Measurements from ENCODE around the gene GPR173.

The GPR173 gene

GRCh38 chrX:53089925-53090324 lies 41.3 kb downstream of the GPR173 start:
- DNase-seq: no peak

- DNase-seq: no peak
These were observed 42.8 kb downstream of the GPR173 start for GRCh38 chrX:53091354-53091753.

DNA sequence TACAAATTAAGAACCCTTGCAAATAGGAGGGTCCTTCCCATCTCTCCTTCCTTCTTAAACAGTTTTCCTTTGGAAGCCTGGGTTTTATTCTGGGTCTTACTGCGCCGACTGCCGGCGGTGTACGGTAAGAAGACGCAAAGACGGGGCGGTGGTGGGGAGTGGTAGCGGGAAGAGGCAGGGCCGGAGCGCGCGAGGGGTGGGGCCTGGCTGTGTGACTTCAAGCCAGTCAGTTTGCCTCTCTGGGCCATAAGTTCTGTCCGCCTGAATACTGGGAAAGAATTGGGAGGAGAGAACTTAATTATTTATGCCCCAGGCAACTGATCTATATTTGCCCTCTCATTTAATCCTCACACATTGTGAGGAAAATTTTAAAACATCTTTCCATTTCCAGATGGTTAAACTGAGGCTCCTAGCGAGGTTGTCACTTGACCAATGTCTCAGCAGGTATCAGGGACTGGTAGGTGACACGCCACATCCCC lies 44.6 kb downstream of the GPR173 start:
- peak in 1 of 2 donors; percentile 49 for DNase-seq

GRCh38 chrX:53093748-53094581 lies 45.4 kb downstream of the GPR173 start, which contains the start of gene KANTR:
Gene KANTR (plus strand): TSS chrX:53094142. CDS start chrX:53124273, 30,131 bp downstream.
- peak; percentile 77 to 82 for DNase-seq

DNA sequence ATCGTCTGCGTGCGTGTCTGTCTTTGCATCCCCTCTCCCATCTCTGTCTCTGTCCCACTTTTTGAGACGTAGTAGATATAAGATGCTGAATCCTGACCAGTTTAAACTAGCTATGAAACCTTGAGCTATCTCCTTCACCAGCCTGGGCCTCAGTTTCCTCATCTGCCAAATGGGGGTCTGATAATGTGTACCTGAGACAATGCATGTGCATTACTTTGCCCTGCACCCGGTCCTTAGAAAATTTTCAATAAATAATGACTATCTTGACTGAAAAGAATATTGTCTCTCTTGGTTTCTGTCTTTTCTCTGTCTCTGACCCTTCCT lies 46.0 kb downstream of the GPR173 start:
- DNase-seq: no peak

DNA sequence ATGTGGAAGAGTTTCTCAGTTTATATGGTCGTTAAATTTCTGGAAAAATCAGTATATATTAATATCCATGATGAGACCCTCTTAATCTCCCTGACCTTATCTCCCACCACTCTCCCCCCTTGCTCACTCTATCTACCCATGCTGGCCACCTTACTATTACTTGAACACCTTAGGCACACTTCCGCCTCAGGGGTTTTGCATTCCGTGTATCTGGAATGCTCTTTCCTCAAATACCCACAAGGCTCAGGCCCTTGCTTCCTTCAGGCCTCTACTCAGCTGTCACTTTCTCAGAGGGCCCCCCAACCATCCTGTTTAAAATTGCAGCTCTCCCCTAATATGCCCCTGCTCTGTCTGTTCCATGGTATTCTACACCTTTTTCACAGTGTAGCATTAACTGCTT lies 47.2 kb downstream of the GPR173 start:
- DNase-seq: no peak

DNA sequence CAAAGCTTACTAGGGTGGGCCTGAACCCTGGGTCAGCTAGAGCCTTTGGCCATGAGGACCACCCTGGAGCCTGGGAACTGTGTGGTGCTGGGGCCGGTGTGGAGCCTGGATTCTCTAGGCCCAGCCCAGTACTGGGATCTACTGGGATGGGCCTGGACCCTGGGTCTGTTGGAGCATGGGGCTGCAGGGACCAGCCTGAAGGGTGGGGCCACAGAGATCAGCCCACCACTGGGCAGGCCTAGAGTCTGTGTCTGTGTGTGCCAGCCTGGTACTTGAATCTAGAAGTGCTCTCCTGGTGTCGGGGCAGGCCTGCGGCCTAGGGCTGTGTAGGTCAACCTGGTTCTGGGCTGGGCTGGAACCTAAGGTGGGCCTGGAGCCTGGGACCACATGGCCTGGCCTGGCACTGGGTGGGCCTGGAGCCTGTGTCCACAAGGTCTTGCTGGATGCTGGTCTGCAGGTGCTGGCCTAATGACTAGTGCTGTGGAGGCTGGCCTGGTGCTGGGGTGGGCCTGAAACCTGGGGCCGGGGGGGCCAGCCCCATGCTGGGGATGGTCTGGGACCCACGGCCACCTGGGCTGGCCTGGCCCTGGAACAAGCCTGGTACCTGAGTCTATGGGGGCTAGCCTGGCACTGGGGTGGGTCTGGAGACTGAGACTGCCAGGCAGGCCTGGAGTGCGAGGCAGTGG lies 66.4 kb downstream of the GPR173 start:
- DNase-seq: no peak

- no peak for DNase-seq
These were observed 66.9 kb downstream of the GPR173 start for GRCh38 chrX:53115550-53115874.

- peak in 1 of 2 donors; percentile 0 for DNase-seq
These were observed 67.5 kb downstream of the GPR173 start for GRCh38 chrX:53116101-53116500.

DNA sequence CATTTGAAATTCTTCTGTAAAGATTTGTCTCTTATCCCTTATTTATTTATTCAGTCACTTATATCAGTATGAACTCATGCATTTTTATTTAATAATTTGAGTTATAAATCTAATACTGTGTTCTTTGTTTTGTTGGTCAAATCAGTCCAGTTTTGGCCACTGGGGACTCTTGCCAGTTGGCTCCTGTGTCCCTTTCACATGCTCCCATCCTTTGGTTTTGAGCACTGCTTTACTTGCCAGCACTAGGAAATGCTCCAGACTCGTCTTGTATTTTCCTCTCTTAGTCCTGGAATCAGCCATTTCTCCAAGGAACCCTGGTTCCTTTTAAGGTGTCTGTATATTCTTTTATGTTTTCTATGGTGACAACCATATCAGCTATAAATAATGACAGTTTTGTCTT lies 73.4 kb downstream of the GPR173 start:
- peak in 1 of 2 donors; percentile 1 for DNase-seq

DNA sequence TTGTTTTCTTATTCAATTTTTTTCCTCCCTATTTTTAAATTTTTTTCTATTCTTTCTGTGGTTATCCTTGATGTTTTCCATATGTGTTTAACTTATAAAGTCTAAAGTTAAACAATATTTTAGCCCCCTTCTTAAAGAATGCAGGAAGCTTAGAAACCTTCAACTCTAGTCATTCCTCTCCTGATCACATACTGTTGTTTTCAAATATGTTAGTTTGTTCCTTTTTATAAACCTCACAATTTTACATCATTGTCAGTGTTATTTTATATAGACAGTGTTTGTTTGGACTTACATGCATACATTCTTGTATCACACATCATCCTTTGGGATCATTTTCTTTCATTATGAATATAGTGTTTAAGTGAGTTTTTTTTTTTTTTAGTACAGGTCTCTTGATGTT lies 76.9 kb downstream of the GPR173 start:
- no peak for DNase-seq

GRCh38 chrX:53126377-53126776 lies 77.8 kb downstream of the GPR173 start:
- DNase-seq: no peak

DNA sequence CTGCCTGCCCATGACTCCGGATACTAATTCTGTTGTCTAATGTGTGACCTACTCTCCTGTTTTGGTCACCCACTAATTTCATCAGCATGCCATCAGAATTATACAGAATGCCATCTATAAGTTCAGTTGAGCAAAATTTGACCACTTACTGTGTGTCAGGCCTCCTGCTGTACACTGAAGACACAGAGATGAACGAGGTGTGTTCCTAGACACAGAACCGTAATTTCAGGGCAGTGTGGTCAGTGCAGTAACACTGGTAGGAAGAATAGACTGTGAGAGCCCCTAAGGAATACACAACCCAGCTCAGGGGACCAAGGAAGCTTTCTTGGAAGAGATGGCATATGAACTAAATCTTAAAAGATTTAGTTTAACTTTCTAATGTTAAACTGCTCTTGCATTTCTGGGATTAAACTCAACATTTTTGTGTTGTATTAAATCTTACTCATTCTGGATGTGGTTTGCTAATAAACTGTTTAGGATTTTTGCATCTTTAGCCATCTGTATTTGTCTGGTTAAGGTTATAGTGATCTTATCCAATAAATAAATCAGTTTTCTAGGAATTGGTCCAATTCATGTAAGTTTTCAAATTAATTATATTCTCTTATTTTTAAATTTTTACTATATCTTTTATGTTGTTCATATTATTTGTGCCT lies 79.6 kb downstream of the GPR173 start:
- no peak for DNase-seq

Data from hippocampal formation (tissue), 2 donors.